C4-2B (cell line): ENCODE data around the gene VAT1.

Experiments
- ZFX ChIP-seq: fragments of 450-650 bp; IDR thresholded peaks from 2 replicates; pipeline ENCODE4 v1.6.1; 2017
- TF ChIP-seq, protein P1 (sequence below): fragments of 450-650 bp; conservative IDR thresholded peaks from 2 replicates; pipeline ENCODE4 v1.5.1; 2017; ENCODE audit warnings: mild to moderate bottlenecking

DNA sequence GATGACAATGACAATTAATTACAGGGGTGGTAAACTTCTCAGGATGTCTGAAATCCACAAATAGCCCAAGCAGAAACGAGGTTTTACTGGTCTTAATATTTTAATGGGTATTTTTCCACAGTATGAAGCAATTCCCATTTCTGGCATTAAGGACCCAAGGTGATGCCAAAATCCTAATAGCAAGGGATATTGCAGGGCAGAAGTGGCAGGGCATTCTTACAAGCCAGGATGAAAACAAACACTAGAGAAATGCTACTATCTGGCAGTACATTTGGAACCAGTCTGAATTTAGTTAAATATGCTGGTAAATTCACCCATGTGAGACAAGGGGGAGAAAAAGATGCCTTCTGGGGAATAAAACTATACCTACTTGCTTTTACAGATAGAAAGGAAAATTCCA, 48.1 kb upstream of the VAT1 start:
- TF ChIP-seq, protein P1, sequence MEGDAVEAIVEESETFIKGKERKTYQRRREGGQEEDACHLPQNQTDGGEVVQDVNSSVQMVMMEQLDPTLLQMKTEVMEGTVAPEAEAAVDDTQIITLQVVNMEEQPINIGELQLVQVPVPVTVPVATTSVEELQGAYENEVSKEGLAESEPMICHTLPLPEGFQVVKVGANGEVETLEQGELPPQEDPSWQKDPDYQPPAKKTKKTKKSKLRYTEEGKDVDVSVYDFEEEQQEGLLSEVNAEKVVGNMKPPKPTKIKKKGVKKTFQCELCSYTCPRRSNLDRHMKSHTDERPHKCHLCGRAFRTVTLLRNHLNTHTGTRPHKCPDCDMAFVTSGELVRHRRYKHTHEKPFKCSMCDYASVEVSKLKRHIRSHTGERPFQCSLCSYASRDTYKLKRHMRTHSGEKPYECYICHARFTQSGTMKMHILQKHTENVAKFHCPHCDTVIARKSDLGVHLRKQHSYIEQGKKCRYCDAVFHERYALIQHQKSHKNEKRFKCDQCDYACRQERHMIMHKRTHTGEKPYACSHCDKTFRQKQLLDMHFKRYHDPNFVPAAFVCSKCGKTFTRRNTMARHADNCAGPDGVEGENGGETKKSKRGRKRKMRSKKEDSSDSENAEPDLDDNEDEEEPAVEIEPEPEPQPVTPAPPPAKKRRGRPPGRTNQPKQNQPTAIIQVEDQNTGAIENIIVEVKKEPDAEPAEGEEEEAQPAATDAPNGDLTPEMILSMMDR: no peak
- no peak for TF ChIP-seq ZFX
